Measurements from ENCODE around the gene ATP11A. TPM values are rescaled to one million over a fixed set of nuclear protein-coding genes. Genes with fewer than 3 reads are reported as not detected.
A peak's percentile ranks its signal among the peaks of the same experiment; 100 is the strongest.

ATP11A gene
- total and polyA plus RNA-seq, 8 donors, result 271 to 502 (median 458) TPM

DNA sequence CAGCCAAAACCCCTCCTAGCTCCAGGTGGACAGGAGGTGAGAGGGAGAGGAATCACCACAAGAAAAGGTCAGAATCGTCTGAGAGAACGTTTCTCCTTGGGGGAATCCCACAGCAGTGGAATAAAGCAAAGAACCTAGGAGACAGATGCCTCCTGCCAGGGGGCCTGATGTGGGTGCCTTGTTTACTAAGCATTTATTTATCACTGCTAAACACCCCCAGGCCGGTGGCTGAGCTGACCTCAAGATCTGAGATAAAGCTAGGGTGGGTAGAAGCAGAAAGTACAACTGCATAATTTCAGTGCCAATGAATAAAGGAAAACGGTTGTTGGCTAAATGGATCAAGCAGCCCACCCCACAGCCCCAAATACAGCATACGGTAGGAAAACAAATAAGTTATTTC, 33.9 kb upstream of the ATP11A start:
- DNase-seq, result no peak
- intact Hi-C loops (cut with DNase I), result no loop called here
- H3K4me1 ChIP-seq, result peaks cover 0 to 11% of the 10 kb centered on the region in 2 donors
- TF ChIP-seq, protein P1, sequence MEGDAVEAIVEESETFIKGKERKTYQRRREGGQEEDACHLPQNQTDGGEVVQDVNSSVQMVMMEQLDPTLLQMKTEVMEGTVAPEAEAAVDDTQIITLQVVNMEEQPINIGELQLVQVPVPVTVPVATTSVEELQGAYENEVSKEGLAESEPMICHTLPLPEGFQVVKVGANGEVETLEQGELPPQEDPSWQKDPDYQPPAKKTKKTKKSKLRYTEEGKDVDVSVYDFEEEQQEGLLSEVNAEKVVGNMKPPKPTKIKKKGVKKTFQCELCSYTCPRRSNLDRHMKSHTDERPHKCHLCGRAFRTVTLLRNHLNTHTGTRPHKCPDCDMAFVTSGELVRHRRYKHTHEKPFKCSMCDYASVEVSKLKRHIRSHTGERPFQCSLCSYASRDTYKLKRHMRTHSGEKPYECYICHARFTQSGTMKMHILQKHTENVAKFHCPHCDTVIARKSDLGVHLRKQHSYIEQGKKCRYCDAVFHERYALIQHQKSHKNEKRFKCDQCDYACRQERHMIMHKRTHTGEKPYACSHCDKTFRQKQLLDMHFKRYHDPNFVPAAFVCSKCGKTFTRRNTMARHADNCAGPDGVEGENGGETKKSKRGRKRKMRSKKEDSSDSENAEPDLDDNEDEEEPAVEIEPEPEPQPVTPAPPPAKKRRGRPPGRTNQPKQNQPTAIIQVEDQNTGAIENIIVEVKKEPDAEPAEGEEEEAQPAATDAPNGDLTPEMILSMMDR (IDR thresholded peaks at IDR 0.05), result no peak
- no peaks in the 10 kb centered on the region for H3K36me3 ChIP-seq
- H3K4me3 ChIP-seq, result no peak overlapping the region
- no peak overlapping the region for H3K27ac ChIP-seq
- ATAC-seq, result no peak
- no peaks in the 10 kb centered on the region for H3K27me3 ChIP-seq
- H3K9me3 ChIP-seq, result no peaks in the 10 kb centered on the region

DNA sequence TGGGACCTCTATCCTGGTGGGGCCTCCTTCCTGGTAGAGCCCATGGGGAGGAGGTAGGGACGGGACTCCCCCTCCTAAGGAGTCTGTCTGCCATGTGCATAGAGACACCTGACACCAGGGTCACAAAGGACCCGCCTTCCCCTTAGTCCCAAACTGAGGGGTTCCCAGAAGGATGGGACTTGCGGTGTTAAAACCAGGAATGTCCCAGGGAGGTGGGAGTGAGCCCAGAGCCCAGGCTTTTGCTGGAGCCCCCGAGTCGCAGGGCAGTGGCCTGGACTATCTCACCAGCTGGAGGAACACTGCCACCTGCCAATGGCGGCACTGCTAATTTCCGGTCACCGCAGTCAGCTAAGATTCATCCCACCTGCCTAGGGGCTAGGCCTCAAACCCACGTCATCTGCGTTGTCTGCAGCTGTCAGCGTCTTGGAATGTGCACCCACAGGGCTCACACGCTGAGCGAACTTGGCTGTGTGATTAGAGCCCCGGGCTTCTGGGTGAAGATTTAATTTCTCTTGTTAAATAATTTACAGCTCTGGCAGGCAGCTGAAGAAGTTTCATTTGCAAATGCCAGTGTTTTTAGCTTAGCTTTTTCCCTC, 31.9 kb upstream of the ATP11A start:
- ATAC-seq (peak; percentile 65), DNase-seq (peak in 1 of 4 donors; percentile 61)
- TF ChIP-seq, protein P1 (IDR thresholded peaks at IDR 0.05), result no peak
- Histone ChIP-seq H3K9me3 (no peaks in the 10 kb centered on the region), H3K4me3 (no peak overlapping the region), H3K4me1 (peaks cover 0 to 2% of the 10 kb centered on the region in 2 donors), H3K27me3 (no peaks in the 10 kb centered on the region), H3K27ac (no peak overlapping the region), H3K36me3 (no peaks in the 10 kb centered on the region)
- intact Hi-C loops (cut with DNase I), result no loop called here

DNA sequence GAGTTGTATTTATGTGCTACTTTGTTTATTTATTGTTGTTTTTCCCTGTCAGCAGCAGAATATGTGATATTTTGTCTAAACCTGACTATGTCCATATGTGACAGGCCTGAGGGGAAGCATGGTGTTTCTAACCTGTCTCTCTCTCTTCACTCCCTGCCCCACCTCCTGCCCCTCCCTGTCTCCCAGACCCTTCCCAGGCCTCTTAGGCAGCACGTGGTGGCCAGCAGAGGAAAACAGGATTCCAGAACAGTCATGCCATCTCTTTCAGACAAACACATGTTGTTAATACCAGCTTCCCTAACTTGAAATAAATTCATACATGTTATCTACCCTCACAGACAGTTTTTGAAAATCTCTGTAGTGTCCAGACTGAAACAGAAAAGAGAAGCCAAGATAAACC, 31.0 kb upstream of the ATP11A start:
- intact Hi-C loops (cut with DNase I), result no loop called here
- Histone ChIP-seq H3K4me1 (no peaks in the 10 kb centered on the region), H3K27ac (no peak overlapping the region), H3K36me3 (no peaks in the 10 kb centered on the region), H3K9me3 (no peaks in the 10 kb centered on the region), H3K27me3 (no peaks in the 10 kb centered on the region), H3K4me3 (no peak overlapping the region)
- DNase-seq (no peak), ATAC-seq (peak; percentile 71)
- TF ChIP-seq, protein P1 (IDR thresholded peaks at IDR 0.05), result no peak

DNA sequence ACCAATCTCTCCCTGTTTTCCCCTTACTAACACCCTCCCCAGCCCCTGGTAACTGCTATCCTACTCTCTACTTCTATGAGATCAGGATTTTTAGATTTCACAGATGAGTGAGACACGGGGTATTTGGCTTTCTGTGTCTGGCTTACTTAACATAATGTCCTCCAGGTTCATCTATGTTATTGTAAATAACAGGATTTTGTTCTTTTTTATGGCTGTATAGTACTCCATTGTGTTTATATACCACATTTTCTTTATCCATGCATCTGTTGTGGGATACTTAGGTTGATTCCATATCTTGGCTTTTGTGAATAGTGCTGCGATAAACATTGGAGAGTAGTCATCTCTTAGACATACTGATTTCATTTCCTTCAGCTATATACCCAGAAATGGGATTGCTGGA, 28.5 kb upstream of the ATP11A start:
- no peaks in the 10 kb centered on the region for H3K4me1 ChIP-seq
- no peak overlapping the region for H3K27ac ChIP-seq
- no peaks in the 10 kb centered on the region for H3K27me3 ChIP-seq
- no peak overlapping the region for H3K4me3 ChIP-seq
- intact Hi-C loops (cut with DNase I), result no loop called here
- no peaks in the 10 kb centered on the region for H3K9me3 ChIP-seq
- H3K36me3 ChIP-seq, result no peaks in the 10 kb centered on the region
- TF ChIP-seq, protein P1 (IDR thresholded peaks at IDR 0.05), result no peak
- ATAC-seq, result no peak
- DNase-seq, result no peak

DNA sequence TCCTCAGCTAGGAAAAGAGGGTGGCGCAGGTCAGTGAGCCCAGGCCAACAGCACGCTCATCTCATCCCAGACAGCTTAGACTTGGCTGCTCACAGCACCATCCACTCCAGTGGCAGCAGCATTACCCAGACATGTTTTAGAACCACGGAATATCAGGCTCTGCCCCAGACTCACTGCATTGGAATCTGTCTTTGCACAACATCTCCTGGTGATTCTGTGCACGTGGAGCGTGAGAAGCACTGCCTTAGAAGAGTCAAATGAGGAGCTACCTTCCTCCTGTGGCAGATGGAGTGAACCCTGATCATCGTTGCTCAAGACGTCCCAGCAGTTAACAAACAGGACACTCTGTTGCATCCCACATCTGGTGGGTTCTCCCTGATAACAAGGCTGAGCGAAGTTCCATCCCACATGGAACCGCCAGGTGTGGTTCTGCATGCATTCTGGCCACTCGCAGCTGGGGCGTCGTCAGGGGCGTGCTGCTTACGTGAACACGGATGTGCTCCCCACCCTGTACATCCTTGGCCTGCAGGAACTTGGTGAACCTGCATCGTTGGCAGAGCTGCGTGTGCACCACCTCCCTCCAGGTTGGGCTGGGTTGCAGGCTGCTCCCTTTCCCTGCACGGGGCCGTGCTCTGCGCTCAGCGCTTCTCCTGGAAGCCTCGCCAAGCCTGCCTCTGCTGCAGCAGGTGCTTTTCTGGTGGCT, 25.2 kb upstream of the ATP11A start:
- ATAC-seq, result no peak

More for the DNA sequence above, 25.2 kb upstream of the ATP11A start:
- Histone ChIP-seq H3K4me3 (no peak overlapping the region), H3K9me3 (no peaks in the 10 kb centered on the region), H3K36me3 (no peaks in the 10 kb centered on the region), H3K27ac (no peak overlapping the region), H3K27me3 (no peaks in the 10 kb centered on the region), H3K4me1 (no peaks in the 10 kb centered on the region)
- intact Hi-C loops (cut with DNase I), result no loop called here
- no peak for DNase-seq
- TF ChIP-seq, protein P1 (IDR thresholded peaks at IDR 0.05), result no peak

Data from left lung (tissue), 10 donors.